ENCODE measurements around the gene LAMB3. TPM values are rescaled to one million over a fixed set of nuclear protein-coding genes. Genes with fewer than 3 reads are reported as not detected.
A peak's percentile ranks its signal among the peaks of the same experiment; 100 is the strongest.

The LAMB3 gene
- total RNA-seq, 2 experiments from 2014 or later = 0.88 to 0.89 TPM

DNA sequence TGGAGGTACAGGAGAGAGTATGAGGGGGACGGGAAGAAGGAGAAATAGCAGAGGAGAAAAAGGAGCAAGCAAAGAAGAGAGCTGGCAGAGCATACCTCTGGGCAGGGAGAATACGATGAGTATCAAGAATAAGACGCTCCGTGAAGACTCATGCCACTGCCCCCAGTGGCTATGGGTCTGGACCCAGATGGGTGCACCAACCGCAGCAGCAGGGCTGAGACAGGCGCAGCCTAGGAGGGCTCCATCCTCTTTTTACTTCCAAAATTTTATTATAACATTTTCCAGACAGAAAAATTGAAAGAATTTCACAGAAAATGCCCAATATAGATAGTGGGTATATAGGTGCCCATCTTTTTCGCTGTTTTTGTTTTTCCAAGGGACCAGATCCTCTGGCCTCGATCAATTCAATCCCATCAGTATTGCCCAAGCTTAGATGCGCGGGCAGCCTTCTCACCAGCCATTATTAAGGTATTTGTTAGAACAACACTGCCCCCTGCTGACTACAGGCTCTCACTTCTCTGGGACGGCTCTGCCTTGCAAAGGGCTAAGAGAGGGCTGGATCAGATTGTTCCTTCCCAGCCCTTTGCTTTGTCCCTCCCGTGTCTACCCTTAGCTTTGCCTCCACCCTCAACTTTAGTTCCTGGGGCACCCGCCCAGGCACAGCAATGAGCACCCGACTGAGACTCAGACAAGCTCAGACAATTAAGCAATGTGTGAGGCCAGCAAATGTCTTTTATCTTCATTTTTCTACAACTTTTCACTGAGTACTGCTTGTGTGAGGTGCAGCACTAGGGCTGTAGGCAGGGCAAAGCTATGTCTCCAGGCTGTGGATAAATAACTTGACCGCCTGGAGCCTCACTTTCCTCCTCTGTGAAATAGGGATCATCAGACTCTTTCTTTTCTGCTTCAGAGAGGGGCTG lies 86.2 kb downstream of the LAMB3 start:
- Mint-ChIP-seq H3K27ac (no peak overlapping the region), H3K27me3 (peaks cover 55% of the 10 kb centered on the region), H3K36me3 (no peaks in the 10 kb centered on the region), H3K4me1 (peaks cover 5% of the 10 kb centered on the region), H3K4me3 (no peak overlapping the region), H3K9me3 (no peaks in the 10 kb centered on the region)
- peak; percentile 64 for DNase-seq

Other genes with a start within 250 kb of the LAMB3 start
- gene CAMK1G, start 68.7 kb downstream of the LAMB3 start, total RNA-seq = not detected
- gene G0S2, start 23.0 kb upstream of the LAMB3 start, total RNA-seq = 10 to 100 TPM; 11.4 to 13.1 TPM
- gene HSD11B1, start 52.4 kb upstream of the LAMB3 start, total RNA-seq = under 1 TPM in 1 of 2 experiments, not detected in 1; 0.36 TPM
- gene TRAF3IP3, start 103.6 kb upstream of the LAMB3 start, total RNA-seq = 100 to 1,000 TPM; 194 to 204 TPM
- 1 to 10 TPM; 1.5 to 1.7 TPM for gene C1orf74, start 132.1 kb upstream of the LAMB3 start, total RNA-seq
- 1 to 10 TPM; 2.1 to 2.4 TPM for gene IRF6, start 153.7 kb upstream of the LAMB3 start, total RNA-seq
- gene UTP25, start 175.5 kb upstream of the LAMB3 start, total RNA-seq = 10 to 100 TPM; 12.2 to 12.5 TPM

Data from activated naive CD8-positive, alpha-beta T cell treated with anti-CD3 and anti-CD28 coated beads for 36 hours (primary cell).